Measurements from ENCODE around the gene PDGFD. TPM values are rescaled to one million over a fixed set of nuclear protein-coding genes. Genes with fewer than 3 reads are reported as not detected.
"Not testable (repeated sequence)": the region's sequence is repeated elsewhere in the genome, so short reads cannot be mapped to it uniquely, and the experiment has no call there.

The PDGFD gene
- total RNA-seq, 3 donors from 2014 or later (not counting 1 experiment from before 2014, with no cell fraction given): 23.2 to 41.2 (median 33.1) TPM

- 76% methylated on average over 4 of the region's 5 CpGs for WGBS (ENCODE audit: insufficient coverage)
- H3K27ac Mint-ChIP-seq: no peak overlapping the region
Observed at GRCh38 chr11:104053743-104054478, 110.0 kb downstream of the PDGFD start.

GRCh38 chr11:104051778-104052177 is 112.2 kb downstream of the PDGFD start:
- Mint-ChIP-seq H3K4me1 (peaks cover 9 to 10% of the 10 kb centered on the region in 2 donors), H3K27ac (no peak overlapping the region), H3K9me3 (no peaks in the 10 kb centered on the region), H3K4me3 (no peak overlapping the region), H3K27me3 (ENCODE audit: low read depth in 2 of 2) (no peaks in the 10 kb centered on the region), H3K36me3 (no peaks in the 10 kb centered on the region)
- Histone ChIP-seq H3K36me3 (ENCODE audit: control insufficient read depth, insufficient read depth, low read length) (no peaks in the 10 kb centered on the region), H3K27ac (ENCODE audit: low read length) (no peak overlapping the region), H3K9me3 (ENCODE audit: control insufficient read depth, insufficient read depth, low read length) (no peaks in the 10 kb centered on the region), H3K27me3 (ENCODE audit: control insufficient read depth, insufficient read depth, low read length) (no peaks in the 10 kb centered on the region), H3K4me3 (ENCODE audit: low read length) (no peak overlapping the region), H3K4me1 (ENCODE audit: control insufficient read depth, insufficient read depth, low read length) (no peaks in the 10 kb centered on the region)
- 96% methylated on average over 2 of the region's 4 CpGs for WGBS (ENCODE audit: insufficient coverage)
- intact Hi-C loops (cut with micrococcal nuclease): no loop called here
- TF ChIP-seq CTCF (IDR thresholded peaks at IDR 0.05): no peak
- ATAC-seq: no peak
- DNase-seq: no peak

More at GRCh38 chr11:104053743-104054478, 110.0 kb downstream of the PDGFD start:
- no peaks in the 10 kb centered on the region for H3K27me3 Mint-ChIP-seq (ENCODE audit: low read depth in 2 of 2)
- Histone ChIP-seq H3K4me3 (ENCODE audit: low read length) (no peak overlapping the region), H3K36me3 (ENCODE audit: control insufficient read depth, insufficient read depth, low read length) (no peaks in the 10 kb centered on the region), H3K27ac (ENCODE audit: low read length) (no peak overlapping the region), H3K27me3 (ENCODE audit: control insufficient read depth, insufficient read depth, low read length) (no peaks in the 10 kb centered on the region), H3K9me3 (ENCODE audit: control insufficient read depth, insufficient read depth, low read length) (no peaks in the 10 kb centered on the region), H3K4me1 (ENCODE audit: control insufficient read depth, insufficient read depth, low read length) (no peaks in the 10 kb centered on the region)
- no peaks in the 10 kb centered on the region for H3K9me3 Mint-ChIP-seq
- intact Hi-C loops (cut with micrococcal nuclease): no loop called here
- no peak overlapping the region for H3K4me3 Mint-ChIP-seq
- H3K4me1 Mint-ChIP-seq: peaks cover 14 to 16% of the 10 kb centered on the region in 2 donors
- ATAC-seq: no peak
- TF ChIP-seq CTCF (IDR thresholded peaks at IDR 0.05): no peak
- no peak for DNase-seq
- no peaks in the 10 kb centered on the region for H3K36me3 Mint-ChIP-seq

- no peak for ATAC-seq
- H3K27ac Mint-ChIP-seq: no peak overlapping the region
- H3K4me3 Mint-ChIP-seq: no peak overlapping the region
- Histone ChIP-seq H3K9me3 (ENCODE audit: control insufficient read depth, insufficient read depth, low read length) (no peaks in the 10 kb centered on the region), H3K4me1 (ENCODE audit: control insufficient read depth, insufficient read depth, low read length) (no peaks in the 10 kb centered on the region), H3K27ac (ENCODE audit: low read length) (no peak overlapping the region), H3K4me3 (ENCODE audit: low read length) (no peak overlapping the region), H3K27me3 (ENCODE audit: control insufficient read depth, insufficient read depth, low read length) (no peaks in the 10 kb centered on the region), H3K36me3 (ENCODE audit: control insufficient read depth, insufficient read depth, low read length) (no peaks in the 10 kb centered on the region)
- no peaks in the 10 kb centered on the region for H3K27me3 Mint-ChIP-seq (ENCODE audit: low read depth in 2 of 2)
- WGBS (ENCODE audit: insufficient coverage): 87% methylated on average over 4 of the region's 4 CpGs
- no peaks in the 10 kb centered on the region for H3K9me3 Mint-ChIP-seq
- DNase-seq: no peak
- H3K4me1 Mint-ChIP-seq: peaks cover 10% of the 10 kb centered on the region in 2 donors
- intact Hi-C loops (cut with micrococcal nuclease): no loop called here
- no peak for TF ChIP-seq CTCF (IDR thresholded peaks at IDR 0.05)
- H3K36me3 Mint-ChIP-seq: no peaks in the 10 kb centered on the region
Observed at GRCh38 chr11:104049116-104049515, 114.8 kb downstream of the PDGFD start.

- H3K27me3 Mint-ChIP-seq (ENCODE audit: low read depth in 2 of 2); H3K36me3 ChIP-seq (ENCODE audit: control insufficient read depth, insufficient read depth, low read length); DNase-seq; H3K9me3 Mint-ChIP-seq; H3K4me3 Mint-ChIP-seq; H3K4me3 ChIP-seq (ENCODE audit: low read length); H3K36me3 Mint-ChIP-seq; intact Hi-C loops (cut with micrococcal nuclease); H3K4me1 ChIP-seq (ENCODE audit: control insufficient read depth, insufficient read depth, low read length); H3K9me3 ChIP-seq (ENCODE audit: control insufficient read depth, insufficient read depth, low read length); H3K27ac ChIP-seq (ENCODE audit: low read length); H3K27me3 ChIP-seq (ENCODE audit: control insufficient read depth, insufficient read depth, low read length); ATAC-seq; H3K27ac Mint-ChIP-seq: not testable (repeated sequence)
- H3K4me1 Mint-ChIP-seq: peaks cover 5 to 12% of the 10 kb centered on the region in 2 donors
- WGBS (ENCODE audit: insufficient coverage): 90% methylated on average over 2 of the region's 3 CpGs
Observed at GRCh38 chr11:104046858-104047257, 117.1 kb downstream of the PDGFD start.

Measured in natural killer cell (primary cell).